Stimulated activated CD8-positive, alpha-beta memory T cell treated with anti-CD3 and anti-CD28 coated beads, Interleukin-2, amount 100 ng/mL, for 48 hours (primary cell): Measurements from ENCODE around the gene DEGS2.

Experiments used
- DNase-seq, 2 donors: peaks; one replicate each; pipeline ENCODE4 v3.0.0-alpha.2; 2020; ENCODE audit warnings: low read depth in 2 of 2

DEGS2 gene

GRCh38 chr14:100115236-100115635 is 44.2 kb downstream of the DEGS2 start:
- no peak for DNase-seq

GRCh38 chr14:100114109-100114765 is 45.2 kb downstream of the DEGS2 start:
- DNase-seq: no peak

- DNase-seq: no peak
Measured at GRCh38 chr14:100111931-100112704, 47.3 kb downstream of the DEGS2 start.

- DNase-seq: no peak
Measured at GRCh38 chr14:100110816-100111215, 48.6 kb downstream of the DEGS2 start.

- no peak for DNase-seq
Measured at GRCh38 chr14:100109594-100109955, 49.9 kb downstream of the DEGS2 start.

GRCh38 chr14:100108840-100109593 is 50.4 kb downstream of the DEGS2 start:
- no peak for DNase-seq

GRCh38 chr14:100108042-100108825 is 51.2 kb downstream of the DEGS2 start:
- DNase-seq: peak; percentile 84 to 88

GRCh38 chr14:100107236-100107635 is 52.2 kb downstream of the DEGS2 start:
- DNase-seq: no peak

GRCh38 chr14:100106250-100107112 is 53.0 kb downstream of the DEGS2 start:
- DNase-seq: peak in 1 of 2 donors; percentile 33

- DNase-seq: no peak
Measured at GRCh38 chr14:100105357-100106169, 53.9 kb downstream of the DEGS2 start.

GRCh38 chr14:100104523-100105300 is 54.7 kb downstream of the DEGS2 start:
- DNase-seq: no peak

- no peak for DNase-seq
Measured at GRCh38 chr14:100104006-100104352, 55.5 kb downstream of the DEGS2 start.

GRCh38 chr14:100103250-100104005 is 56.0 kb downstream of the DEGS2 start:
- DNase-seq: no peak

GRCh38 chr14:100102156-100102785 is 57.2 kb downstream of the DEGS2 start:
- DNase-seq: no peak

GRCh38 chr14:100100032-100100703 is 59.3 kb downstream of the DEGS2 start:
- no peak for DNase-seq

- DNase-seq: no peak
Measured at GRCh38 chr14:100098171-100098570, 61.3 kb downstream of the DEGS2 start.

GRCh38 chr14:100096656-100097055 is 62.8 kb downstream of the DEGS2 start:
- no peak for DNase-seq
